ENCODE data around the gene FIP1L1. TPM values are rescaled to one million over a fixed set of nuclear protein-coding genes. Genes with fewer than 3 reads are reported as not detected.
"Not testable (repeated sequence)": the region's sequence is repeated elsewhere in the genome, so short reads cannot be mapped to it uniquely, and the experiment has no call there.

FIP1L1 gene
- total RNA-seq, 2 donors from 2014 or later = 24.9 to 32.4 TPM

DNA sequence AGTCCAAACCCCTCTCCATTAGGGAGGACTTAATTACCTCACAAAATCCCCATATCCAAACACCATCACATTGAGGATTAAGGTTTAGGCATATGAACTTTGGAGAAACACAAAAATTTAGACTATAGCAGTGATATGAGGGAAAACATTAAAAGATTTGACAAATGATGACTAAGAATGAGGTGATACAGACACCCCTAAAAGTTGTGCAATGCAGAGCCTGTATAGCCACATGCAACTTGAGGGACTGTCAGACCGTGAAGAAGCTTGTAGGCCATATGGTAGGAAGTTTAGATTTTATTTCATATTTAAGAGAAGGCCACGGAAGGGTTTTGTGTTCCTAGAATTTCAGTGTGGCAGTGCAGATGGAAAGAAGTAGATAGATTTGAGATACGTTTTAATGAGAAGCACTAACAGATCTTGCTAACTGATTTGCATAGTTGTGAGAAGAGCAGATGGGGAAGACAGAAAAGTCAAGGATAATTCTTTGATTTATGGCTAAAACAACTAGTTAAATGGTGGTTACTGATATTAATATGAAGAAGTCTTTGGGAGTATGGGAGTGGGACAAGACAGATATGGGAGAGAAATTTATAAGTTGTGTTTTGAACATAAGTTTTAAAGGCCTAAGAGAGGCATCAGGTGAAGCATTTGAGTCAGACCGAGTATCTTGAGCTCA lies 5.5 kb upstream of the FIP1L1 start:
- no peak for ATAC-seq
- DNase-seq = no peak
- intact Hi-C loops (cut with DNase I) = no loop called here

GRCh38 chr4:53374777-53375258 lies 2.6 kb upstream of the FIP1L1 start:
- no peak for ATAC-seq
- intact Hi-C loops (cut with DNase I) = no loop called here
- no peak for DNase-seq

DNA sequence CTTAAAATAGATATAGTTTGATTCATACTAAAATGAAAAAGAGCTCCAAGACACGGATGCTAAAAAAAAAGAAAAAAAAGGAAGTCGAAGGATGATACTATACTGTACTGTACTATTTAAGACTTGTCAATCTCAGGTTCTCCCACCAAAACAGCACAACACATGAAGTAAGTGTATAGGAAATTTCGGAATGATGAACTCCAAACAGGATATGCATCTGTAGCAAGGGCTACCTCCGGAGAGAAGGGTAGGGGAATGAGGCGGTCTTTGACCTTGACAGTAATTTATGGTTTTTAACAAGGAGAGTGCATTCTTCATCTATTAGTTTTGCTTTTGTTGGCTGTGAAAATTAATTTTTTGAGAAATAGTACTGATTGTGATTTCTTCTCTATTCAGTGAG lies 541 bp upstream of the FIP1L1 start:
- no peak for ATAC-seq

GRCh38 chr4:53378171-53378482 lies 686 bp downstream of the FIP1L1 start:
- intact Hi-C loops (cut with DNase I) = no loop called here
- DNase-seq = no peak
- ATAC-seq = no peak

More for the DNA sequence above, 541 bp upstream of the FIP1L1 start:
- no peak for DNase-seq
- intact Hi-C loops (cut with DNase I) = loop anchor here in 1 of 2 donors (2.0 kb wide), 1 partner anchor 358 kb away; no protein-coding TSS in a partner anchor

DNA sequence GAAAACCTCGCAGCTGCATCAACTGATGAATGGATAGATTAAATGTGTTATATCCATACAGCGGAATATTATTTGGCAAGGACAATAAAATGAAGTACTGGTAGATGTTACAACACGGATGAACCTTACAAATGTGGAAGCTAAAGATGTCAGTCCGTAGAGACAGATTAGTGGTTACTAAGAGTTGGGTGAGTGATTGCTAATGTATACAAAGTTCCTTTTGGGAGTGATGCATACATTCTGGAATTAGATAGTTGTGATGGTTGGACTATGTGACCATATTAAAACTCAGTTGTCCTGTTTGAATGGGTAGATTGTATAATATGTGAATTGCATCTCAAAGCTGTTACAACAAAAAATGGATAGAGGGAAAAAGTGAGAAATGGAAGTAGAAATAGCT lies 2.8 kb downstream of the FIP1L1 start:
- DNase-seq (no peak), ATAC-seq (no peak)
- intact Hi-C loops (cut with DNase I) = no loop called here

DNA sequence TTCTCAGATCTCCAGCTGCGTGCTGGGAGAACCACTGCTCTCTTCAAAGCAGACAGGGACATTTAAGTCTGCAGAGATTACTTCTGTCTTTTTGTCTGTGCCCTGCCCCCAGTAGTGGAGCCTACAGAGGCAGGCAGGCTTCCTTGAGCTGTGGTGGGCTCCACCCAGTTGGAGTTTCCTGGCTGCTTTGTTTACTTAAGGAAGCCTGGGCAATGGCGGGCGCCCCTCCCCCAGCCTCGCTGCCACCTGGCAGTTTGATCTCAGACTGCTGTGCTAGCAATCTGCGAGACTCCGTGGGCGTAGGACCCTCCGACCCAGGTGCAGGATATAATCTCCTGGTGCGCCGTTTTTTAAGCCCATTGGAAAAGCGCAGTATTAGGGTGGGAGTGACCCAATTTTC lies 32.0 kb downstream of the FIP1L1 start:
- intact Hi-C loops (cut with DNase I); ATAC-seq; DNase-seq: not testable (repeated sequence)

GRCh38 chr4:53419208-53419607 lies 41.8 kb downstream of the FIP1L1 start:
- intact Hi-C loops (cut with DNase I) = no loop called here
- ATAC-seq (no peak), DNase-seq (no peak)

GRCh38 chr4:53421791-53422190 lies 44.4 kb downstream of the FIP1L1 start:
- intact Hi-C loops (cut with DNase I) = no loop called here
- no peak for ATAC-seq

DNA sequence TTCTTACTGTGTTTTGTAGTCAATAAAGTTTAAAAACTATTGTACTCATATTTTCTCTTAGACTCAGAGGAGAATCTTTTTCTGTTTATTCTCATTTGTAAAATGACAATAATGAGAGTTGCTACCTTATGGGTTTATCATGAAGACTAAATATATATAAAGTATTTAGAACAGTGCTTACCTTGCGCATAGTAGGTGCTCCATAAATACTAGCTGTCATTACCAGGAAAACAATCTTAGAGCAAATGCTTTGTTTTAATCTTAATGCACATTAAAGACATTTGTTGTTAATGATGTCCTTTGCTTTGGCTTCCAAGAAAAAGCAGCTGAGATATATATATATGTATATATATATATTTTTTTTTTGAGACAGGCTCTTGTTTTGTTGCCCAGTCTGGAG lies 44.9 kb downstream of the FIP1L1 start:
- DNase-seq = no peak
- intact Hi-C loops (cut with DNase I) = no loop called here
- no peak for ATAC-seq

More at GRCh38 chr4:53421791-53422190, 44.4 kb downstream of the FIP1L1 start:
- no peak for DNase-seq

DNA sequence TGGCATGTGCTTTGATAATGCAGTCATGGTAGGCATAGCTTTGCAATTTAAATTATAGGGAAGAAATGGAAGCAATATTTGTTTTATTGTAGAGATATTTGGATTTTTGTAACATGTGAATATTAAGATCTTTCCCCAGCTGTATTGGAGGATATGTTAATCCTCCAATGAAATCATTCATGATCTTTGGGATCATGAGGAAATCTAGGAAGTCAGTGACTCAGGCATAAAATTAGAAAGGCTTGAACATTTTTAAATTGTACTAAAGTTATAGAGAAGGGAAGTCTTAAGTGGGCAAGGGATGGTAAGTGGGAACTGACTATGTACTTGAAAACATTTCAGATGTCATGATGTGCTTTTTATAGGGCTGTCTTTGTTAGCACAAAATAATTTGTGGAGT lies 46.8 kb downstream of the FIP1L1 start:
- intact Hi-C loops (cut with DNase I) = no loop called here
- ATAC-seq = no peak

GRCh38 chr4:53427366-53427765 lies 49.9 kb downstream of the FIP1L1 start:
- intact Hi-C loops (cut with DNase I) = no loop called here
- DNase-seq (no peak), ATAC-seq (no peak)

More for the DNA sequence above, 46.8 kb downstream of the FIP1L1 start:
- DNase-seq = no peak

- intact Hi-C loops (cut with DNase I) = no loop called here
- no peak for ATAC-seq
These were observed 53.6 kb downstream of the FIP1L1 start for GRCh38 chr4:53431052-53431451.

GRCh38 chr4:53432528-53433424 lies 55.3 kb downstream of the FIP1L1 start:
- DNase-seq (no peak), ATAC-seq (no peak)
- intact Hi-C loops (cut with DNase I) = no loop called here

More at GRCh38 chr4:53431052-53431451, 53.6 kb downstream of the FIP1L1 start:
- DNase-seq = no peak

DNA sequence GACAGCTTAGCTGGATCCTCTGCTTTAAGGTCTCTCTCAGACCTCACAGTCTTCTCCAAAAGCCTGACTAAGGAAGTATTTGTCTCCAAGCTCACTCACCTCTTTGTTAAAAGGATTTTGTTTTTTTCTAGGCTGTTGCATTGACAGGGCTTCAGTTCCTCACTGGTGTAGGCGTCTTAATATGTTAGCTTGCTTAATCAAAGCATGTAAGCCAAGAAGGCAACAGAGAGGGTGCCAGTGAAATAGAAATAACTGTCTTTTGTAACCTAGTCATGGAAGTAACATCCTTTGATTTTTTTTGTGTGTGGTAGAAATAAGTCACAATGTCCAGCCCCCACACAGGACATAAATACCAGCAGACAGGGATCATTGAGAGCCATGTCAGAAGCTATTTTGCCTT lies 58.8 kb downstream of the FIP1L1 start:
- DNase-seq (no peak), ATAC-seq (no peak)
- intact Hi-C loops (cut with DNase I) = no loop called here

DNA sequence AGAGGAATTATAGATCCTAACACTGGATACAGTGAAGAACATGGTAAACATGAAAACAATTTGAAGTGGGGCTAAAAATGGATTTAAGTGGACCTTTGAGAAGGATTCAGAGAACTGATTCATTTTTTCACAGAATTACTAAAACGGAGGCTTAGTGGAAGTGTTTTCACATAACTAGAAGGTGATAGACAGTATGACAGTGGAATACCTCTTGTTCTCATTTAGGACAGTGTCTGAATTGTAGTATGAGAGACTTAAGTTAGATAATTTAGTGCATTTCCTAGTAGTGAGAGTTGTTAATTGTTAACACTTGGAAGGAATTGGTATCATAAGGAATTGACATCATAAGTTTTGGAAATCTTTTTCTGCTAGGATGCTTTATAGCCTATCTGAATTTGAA lies 64.1 kb downstream of the FIP1L1 start:
- intact Hi-C loops (cut with DNase I) = no loop called here
- DNase-seq (no peak), ATAC-seq (no peak)

DNA sequence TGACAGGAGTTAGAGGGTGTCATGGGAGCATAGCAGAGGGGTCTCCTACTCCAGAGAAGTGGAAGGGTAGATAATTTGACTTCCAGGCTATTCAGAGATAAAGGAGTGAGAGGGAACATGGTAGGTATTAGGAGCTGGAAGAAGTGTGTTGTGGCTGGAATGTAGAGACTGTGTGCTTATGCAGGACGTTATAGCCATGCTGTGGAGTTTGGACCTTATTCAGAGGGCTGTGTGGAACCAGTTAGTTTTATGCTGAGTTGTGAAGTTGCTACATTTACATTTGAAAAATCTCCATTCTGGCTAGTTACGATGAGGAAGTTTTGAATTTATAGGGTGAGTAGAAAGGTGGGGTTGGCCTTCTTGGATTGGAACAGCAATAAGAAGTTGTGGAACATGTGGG lies 67.5 kb downstream of the FIP1L1 start:
- no peak for ATAC-seq
- intact Hi-C loops (cut with DNase I) = no loop called here
- DNase-seq = no peak

DNA sequence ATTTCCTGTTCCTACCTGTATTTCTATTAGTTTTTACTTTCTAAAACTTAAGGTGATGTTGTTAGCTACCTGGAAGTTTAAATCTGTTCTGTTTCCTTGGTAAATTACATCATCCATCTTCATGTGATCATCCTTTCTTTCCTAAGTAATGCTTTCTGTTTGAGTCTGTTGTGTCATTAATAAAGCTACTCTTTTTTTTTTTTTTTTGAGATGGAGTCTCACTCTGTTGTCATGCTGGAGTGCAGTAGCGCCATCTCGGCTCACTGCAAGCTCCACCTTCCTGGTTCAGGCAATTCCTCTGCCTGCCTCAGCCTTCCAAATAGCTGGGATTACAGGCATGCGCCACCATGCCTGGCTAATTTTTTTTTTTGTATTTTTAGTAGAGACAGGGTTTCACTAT lies 73.3 kb downstream of the FIP1L1 start:
- intact Hi-C loops (cut with DNase I) = no loop called here
- ATAC-seq (no peak), DNase-seq (no peak)

GRCh38 chr4:53453385-53453784 lies 75.9 kb downstream of the FIP1L1 start:
- no peak for DNase-seq
- no peak for ATAC-seq
- intact Hi-C loops (cut with DNase I) = no loop called here

DNA sequence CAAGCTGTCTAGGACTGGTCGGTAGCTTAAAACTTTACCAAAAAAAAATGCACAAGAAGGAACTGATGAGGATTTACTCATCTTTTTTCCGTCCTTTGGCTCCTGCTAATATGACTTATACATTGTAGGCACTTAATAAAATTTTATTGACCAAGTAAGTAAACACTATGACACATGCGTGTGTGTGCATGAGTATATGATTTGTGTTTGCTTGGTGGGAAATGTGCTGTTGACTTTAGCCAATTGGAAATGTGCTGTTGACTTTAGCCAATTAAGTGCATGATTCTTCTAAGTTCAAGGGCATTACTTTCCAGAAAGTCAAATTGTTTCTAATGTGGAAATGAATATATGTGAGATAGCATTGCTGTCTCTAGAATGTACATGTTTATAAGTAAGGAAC lies 78.3 kb downstream of the FIP1L1 start:
- no peak for ATAC-seq
- intact Hi-C loops (cut with DNase I) = no loop called here
- DNase-seq = no peak

DNA sequence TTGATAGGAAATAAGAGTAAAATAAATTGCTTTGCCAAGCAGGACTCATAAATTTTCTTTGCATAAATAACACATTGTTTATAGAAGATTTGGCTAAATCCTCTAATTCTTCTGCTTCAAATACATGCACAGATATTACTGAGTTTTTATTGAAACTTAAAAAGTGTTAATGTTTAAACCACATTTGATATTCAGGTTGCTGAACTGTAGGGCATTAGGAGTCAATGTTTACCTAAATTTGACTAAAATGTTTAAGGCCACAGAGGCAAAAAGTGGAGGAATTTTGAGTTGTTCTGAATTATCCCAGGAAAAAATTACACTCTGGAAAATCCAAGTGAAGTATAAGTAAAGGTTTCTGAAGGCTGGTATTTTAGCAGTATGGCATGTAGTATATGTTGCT lies 78.7 kb downstream of the FIP1L1 start:
- intact Hi-C loops (cut with DNase I) = no loop called here
- DNase-seq (no peak), ATAC-seq (no peak)

GRCh38 chr4:53459548-53459947 lies 82.1 kb downstream of the FIP1L1 start:
- ATAC-seq = peak in 1 of 2 donors; percentile 25

More at GRCh38 chr4:53459548-53459947, 82.1 kb downstream of the FIP1L1 start:
- DNase-seq = no peak
- intact Hi-C loops (cut with DNase I) = no loop called here
